Measurements from ENCODE around the gene AVPR1A. TPM values are rescaled to one million over a fixed set of nuclear protein-coding genes. Genes with fewer than 3 reads are reported as not detected.
A peak's percentile ranks its signal among the peaks of the same experiment; 100 is the strongest.
"Not testable (repeated sequence)": the region's sequence is repeated elsewhere in the genome, so short reads cannot be mapped to it uniquely, and the experiment has no call there.

The AVPR1A gene
- total RNA-seq (2014; rRNA removed) = not detected in 2 replicates
- not detected for polyA plus RNA-seq (2012)

DNA sequence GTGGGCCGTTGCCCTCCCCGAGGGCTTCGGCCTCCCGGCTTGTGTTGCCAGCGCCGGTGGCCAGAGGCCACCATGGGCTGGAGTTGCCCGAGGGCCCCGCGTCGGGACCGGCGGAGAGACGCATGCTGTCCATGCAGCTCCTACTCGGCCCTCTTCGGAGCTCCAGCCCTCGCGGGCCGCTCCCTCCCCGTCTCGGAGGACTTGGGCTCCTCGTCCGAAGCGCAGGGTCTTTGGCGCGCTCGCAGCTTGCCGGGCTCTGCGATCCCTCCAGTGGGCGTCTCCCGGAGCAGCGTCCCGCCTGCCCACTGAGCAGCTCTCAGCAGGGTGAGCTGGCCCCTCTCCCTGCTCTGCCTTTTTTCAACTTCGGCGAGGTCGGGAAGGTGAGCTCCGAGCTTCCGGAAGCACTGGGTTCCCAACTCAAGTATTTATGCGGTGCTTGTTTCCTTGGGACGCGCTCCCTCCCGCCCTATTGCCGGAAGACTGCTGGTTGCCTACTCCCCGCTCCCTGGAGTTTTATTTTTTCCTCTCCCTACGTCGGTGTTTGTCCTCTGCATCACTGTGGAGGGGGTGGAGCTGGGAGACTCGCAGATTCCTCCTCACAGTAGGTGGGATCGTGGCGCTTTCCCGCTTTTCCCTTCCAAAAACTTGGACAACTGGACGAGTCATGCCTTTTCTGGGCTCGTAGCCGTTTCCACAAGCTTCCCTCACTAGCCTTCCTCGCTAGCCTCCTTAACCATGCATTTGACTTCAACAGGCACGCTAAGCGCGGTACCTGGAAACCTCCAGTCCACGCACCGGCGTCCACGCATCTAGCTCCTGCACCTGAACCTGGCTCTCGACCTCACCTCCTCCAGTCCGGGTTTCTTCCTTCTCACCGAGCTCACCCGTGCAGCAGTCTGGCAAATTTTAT is at the start of gene AVPR1A:
AVPR1A (minus strand) TSS at position 489 of the 910 bp plus-strand sequence; CDS start at position 124, 365 bp downstream.
- DNase-seq (ENCODE audit: low read depth) = no peak

DNA sequence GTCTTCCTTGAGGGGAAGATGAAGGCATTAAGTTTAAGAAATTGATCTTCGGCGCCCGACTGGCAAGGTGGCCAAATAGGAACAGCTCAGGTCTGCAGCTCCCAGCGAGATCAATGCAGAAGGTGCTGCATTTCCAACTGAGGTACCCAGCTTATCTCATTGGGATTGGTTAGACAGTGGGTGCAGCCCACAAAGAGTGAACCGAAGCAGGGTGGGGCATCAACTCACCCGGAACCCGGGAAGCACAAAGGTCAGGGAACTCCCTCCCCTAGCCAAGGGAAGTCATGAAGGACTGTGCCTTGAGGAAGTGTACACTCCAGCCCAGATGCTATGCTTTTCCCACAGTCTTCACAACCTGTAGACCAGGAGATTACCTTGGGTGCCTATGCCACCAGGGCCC is 45.2 kb upstream of the AVPR1A start:
- DNase-seq (ENCODE audit: low read depth) = no peak

DNA sequence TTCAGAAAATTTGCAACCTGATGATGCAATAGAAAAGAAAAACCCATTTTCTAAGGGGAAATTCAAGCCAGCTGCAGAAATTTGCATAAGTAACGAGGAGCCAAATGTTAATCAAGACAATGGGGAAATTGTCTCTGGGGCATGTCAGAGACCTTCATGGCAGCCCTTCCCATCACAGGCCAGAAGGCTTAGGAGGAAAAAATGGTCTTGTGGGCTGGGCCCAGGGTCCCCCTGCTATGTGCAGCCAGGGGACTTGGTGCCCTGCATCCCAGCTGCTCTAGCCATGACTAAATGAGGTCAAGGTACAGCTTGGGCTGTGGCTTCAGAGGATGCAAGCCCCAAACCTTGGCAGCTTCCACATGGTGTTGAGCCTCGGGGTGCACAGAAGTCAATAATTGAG is 28.2 kb upstream of the AVPR1A start:
- DNase-seq (ENCODE audit: low read depth) = no peak

DNA sequence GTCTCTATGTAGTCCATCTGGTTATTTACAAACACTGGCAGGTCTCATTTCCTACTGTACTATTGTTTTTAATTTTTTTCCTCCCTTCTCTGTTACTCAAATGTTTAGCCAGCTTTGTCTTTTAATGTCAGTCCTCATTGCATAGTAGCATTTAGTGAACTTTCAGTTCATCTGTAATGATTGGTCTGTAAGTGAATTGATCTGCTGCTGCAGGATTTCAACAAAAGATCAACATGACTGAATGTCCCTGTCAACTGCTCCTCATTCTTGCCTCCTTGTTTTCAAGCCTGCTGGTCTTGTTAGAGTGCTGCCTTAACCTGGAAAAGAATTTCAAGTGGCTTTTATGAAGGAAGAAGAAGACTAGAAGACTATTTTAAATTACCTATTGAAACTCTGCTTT is 19.3 kb upstream of the AVPR1A start:
- DNase-seq (ENCODE audit: low read depth) = no peak

DNA sequence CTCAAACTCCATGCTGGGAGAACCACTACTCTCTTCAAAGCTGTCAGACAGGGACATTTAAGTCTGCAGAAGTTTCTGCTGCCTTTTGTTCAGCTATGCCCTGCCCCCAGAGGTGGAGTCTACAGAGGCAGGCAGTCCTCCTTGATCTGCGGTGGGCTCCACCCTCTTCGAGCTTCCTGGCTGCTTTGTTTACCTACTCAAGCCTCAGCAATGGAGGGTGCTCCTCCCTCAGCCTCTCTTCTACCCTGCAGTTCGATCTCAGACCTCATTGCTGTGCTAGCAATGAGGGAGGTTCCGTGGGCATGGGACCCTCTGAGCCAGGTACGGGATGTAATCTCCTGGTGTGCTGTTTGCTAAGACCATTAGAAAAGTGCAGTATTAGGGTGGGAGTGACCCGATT is 16.7 kb upstream of the AVPR1A start:
- not testable (repeated sequence) for DNase-seq (ENCODE audit: low read depth)

DNA sequence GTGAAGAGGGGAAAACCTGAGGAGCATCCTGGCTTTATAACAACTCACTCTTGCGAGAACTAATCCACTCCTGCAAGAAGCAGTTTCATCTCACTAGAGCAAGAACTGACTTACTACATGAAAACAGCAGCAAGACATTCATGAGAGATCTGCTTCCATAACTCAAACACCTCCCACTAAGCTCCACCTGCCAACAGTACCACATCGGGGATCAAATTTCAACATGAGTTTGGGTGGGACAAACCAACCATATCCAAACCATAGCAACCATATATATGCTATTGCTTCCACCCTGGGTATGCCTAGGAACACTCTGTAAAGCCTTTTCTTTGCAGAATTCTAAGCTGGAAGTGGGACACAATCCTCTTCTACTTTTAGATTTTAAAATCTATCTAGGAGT is 13.9 kb upstream of the AVPR1A start:
- no peak for DNase-seq (ENCODE audit: low read depth)

DNA sequence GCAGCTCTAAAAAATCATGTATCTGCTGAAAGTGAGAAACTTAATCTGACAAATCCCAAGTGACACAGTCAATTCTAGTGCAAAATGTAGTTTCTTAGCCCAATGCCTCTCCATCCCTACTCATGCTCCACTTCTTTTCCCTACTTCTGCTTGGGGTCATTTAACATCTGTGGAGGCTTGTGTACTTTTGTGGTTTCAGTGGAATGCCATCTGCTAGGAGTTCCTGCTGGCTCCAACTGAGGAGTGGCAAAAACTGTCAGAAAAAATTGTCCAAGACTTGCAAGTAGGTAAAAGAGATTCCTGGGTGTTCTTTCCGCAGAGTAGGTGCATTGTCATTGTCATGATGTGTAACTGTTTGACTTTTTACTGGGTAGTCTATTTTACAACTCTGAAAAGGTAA is 12.5 kb upstream of the AVPR1A start:
- peak; percentile 15 for DNase-seq (ENCODE audit: low read depth)

DNA sequence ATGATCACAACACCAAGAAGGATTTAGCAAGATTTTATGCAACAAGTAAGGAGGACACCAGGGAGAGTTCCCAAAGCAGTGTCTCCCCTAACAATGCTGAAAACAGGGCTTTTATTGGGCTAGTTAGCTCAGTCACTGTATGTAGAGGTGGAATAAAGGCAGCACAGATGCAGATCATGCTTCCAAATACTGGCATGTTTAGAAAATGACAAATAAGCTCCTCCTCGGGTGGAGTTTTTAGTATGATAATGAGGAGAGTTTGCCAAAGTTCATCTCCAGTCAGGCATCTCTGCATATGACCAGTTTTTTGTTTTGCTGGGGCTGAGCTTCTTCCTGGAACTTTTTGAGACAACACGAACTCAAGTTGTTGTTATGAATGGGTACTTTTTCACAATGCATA is 4.4 kb upstream of the AVPR1A start:
- DNase-seq (ENCODE audit: low read depth) = no peak

DNA sequence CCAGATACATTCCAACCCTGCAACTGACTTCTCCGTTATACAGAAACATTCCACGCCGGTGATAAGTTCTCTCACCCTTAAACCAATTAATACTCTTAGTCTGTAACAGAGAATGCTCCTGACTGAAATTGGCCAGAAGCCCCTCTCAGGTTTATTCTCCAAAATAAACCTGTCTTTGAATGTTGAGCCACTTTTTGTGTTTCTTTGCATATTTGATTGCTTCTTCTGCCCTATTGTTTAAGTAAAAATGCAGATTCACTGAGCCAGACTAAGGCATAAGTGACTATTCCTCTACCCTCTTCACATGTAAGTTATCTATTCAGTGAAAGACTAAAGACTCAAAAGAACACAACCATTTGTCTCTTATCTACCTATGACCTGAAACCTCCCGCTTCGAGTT is 3.6 kb upstream of the AVPR1A start:
- no peak for DNase-seq (ENCODE audit: low read depth)

DNA sequence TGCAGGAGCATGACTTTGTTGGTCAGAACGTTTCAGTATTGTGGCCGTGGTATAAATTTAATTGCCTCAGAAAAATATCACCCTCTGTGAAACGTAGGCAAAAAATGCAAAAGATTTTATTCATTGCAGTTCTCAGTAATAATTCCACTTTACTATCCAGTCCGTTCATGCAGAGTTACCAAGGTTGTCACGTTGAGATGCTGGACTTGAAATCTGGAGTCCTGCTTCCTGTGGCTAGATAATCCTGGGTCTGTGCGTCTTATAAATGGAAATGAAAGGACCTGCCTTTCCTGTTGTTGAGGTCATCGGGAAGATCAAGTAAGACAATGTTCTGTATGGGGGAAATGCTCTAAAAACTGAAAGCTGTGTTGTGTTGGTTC is 1.3 kb upstream of the AVPR1A start:
- no peak for DNase-seq (ENCODE audit: low read depth)

DNA sequence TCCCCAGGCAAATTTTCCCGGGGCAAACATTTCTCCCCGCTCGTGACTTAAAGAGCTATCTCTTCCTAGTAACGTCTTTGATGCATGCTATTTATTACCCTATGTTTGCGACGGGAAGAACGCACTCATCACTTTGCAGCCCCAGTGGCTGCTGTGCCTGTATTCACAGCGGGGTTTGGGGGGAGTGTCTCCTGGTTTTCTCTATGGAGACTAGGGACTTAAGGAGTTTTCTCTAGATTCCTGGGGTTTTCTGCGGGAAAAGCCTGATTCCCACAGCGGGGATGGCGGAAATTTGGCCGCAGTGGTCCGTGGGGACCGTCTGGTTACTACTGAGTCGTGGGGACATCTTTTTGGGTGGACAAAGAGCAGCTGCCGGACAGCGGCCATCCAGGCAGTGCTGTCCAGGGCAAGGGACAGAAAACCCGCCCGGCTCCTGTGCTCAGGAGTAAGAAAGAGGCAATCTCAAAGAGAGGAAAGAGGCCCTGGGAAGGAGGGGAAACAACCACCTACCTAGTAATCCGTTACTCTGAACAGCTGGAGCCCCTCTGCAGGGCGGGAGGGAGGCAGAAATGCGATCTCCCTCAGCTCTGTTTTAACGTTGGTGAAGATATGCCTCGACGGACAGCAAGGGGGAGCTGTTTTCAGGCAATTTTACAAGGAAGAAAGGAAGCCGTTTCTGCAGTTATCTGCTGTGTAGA is 771 bp upstream of the AVPR1A start:
- DNase-seq (ENCODE audit: low read depth) = peak; percentile 54

DNA sequence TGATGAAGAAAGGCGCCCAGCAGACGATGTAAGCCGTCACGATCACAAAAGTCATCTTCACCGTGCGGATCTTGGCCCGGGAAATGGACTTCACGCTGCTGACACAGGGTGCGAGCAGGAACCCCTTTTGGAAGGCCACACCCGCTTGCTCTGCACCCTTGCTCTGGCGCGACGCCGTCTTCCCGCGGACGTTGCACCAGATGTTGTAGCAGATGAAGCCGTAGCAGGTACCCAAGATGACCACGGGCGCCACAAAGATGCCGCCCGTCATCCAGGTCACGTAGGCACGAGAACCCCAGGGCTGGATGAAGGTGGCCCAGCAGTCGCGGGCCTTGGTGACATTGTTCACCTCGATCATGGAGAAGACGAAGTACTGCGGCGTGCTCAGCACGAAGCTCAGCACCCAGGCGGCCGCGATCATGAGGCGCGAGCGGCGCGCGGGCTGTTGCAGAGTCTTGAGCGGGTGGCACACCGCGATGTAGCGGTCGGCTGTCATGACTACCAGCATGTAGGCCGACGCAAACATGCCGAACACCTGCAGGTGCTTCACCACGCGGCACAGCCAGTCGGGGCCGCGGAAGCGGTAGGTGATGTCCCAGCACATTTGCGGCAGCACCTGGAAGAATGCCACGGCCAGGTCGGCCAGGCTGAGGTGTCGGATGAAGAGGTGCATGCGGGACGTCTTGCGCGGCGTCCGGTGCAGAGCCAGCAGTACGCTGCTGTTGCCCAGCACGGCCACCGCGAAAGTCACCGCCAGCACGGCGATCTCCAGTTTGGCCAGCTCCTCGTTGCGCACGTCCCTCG is 890 bp downstream of the AVPR1A start:
- no peak for DNase-seq (ENCODE audit: low read depth)

DNA sequence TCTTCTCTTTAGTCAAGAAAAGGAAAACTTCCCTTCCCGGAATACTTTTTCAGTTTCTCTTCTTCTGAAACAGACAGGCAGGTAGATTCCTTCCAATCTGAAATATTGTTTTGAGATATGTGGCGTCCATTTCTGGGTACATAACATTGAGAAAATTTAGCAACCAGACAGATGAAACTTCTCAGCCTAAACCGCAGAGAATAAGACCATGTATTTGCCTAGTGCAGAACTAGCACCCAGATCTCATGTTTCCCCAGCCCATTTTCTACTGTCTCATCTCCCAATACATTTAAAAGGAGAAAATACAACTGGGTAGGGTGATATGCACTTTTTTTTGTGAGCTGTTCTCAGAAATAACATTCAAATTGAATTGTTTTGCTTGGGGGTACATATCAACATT is 6.4 kb downstream of the AVPR1A start:
- no peak for DNase-seq (ENCODE audit: low read depth)

DNA sequence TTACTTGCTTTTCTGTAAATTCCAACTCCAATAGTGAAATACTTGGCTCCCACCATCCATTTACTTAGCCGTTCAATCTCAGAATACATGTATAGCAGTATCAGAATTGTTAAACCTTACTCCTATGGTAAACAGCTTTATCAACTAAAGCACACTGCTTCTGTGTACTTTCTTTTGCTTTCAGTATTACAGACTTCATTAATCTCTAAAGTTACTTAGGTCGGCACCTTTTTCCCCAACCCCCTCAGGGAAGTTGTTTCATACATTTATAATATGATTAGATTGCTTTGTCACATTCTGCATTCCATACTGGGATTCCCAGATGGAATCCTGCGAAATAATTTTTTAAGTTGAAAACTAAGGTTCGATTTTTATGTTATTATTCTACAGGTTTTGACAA is 12.5 kb downstream of the AVPR1A start:
- DNase-seq (ENCODE audit: low read depth) = no peak

DNA sequence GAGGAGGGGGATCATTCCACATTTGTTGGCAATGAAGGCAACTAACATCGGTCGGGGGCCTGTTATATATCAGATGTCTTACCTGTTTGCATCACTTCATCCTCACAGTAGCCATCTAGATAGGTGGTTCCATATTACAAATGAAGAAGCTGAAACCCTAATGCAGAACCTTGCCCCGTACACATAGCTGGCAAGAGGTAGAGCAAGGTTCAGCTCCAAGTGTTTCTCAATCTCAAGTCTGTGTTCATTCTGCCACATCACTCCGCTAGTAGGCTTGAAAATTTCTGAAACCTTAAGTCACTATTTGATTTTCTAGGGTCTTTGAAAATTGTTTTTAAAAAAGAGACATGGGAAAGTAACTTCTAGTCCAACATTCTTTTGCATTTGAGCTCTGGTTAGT is 17.0 kb downstream of the AVPR1A start:
- DNase-seq (ENCODE audit: low read depth) = no peak

DNA sequence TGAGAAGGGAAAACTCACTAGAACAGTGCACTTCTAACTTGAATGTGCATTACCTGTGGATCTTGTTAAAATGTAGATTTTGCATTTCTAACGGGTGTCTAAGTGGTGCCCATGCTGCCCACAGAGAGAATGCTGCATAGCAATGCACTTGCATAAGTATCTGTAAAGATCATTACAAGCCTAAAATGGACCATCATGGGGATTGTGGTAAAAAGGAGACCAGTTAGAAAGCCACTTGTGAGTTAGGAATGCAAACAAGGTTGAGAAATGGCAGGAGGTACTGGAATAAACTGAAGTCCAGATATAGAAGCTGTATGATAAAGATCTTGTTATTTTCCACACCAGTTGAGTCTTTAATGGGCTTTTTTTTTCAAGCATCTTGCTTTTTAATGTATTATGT is 18.8 kb downstream of the AVPR1A start:
- DNase-seq (ENCODE audit: low read depth) = no peak

DNA sequence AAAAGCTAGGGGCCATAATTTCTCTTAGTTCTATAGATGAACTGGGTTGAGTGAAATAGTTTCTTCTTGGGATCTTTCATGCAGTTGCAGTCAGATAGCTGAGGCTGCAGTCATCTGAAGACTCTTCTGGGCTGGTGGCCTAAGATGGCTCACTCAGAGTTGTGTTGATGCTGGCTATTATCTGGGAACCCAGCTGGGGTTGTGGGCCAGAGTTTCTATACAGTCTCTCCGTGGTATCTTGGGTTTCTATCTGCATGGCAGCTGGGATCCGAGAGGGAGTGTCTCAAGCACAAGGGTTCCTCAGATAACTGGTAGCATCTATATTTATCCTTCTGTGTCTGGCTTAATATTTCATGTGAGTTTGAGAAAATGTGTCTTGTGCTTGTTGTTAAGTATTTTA is 21.1 kb downstream of the AVPR1A start:
- no peak for DNase-seq (ENCODE audit: low read depth)

DNA sequence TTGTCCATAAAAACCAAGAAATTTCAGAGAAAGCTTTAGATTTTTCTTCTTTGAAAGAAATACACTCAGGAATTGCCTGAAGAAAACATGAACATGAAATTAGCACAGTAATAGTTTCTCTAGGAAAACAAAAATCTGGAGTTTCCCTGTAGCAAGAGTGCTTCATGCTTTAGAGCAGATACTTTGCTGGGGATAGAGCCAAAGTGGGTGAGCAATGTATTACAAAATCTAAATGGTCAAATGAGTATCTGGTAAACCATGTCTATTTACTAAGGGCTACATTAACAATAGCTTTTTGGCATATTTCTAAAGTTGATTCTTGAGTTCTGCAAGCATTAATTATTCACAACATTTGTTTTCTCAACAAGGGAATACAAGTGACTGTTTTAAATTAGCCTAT is 26.2 kb downstream of the AVPR1A start:
- peak; percentile 1 for DNase-seq (ENCODE audit: low read depth)

DNA sequence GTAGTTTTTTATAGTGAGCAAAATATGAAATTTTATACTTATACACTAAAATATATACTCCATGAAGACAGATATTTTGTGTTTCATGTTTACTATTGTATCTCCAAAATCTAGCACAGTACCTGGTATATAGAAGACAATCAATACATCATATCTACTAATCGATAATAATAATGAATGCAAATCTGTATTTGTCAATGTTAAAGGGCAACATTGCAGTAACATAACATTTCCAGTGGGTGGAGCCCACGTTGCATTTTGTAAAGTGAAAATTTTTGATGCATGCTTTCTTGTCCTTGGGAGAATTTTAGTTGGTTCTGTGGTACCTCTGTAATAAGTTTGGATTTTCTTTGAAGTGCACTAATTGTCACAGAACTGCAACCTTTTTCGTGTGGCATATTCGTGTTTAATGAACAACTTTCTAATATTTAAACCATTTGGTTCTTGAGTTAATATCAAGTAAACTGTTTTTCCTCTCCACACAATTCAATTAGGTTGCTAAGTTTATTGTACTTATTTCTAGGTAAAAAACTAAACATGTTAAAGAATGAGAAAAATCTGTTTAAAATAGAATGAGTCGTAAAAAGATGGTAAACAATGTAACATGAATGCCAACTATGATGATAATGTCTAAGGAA is 47.4 kb downstream of the AVPR1A start:
- peak; percentile 11 for DNase-seq (ENCODE audit: low read depth)

DNA sequence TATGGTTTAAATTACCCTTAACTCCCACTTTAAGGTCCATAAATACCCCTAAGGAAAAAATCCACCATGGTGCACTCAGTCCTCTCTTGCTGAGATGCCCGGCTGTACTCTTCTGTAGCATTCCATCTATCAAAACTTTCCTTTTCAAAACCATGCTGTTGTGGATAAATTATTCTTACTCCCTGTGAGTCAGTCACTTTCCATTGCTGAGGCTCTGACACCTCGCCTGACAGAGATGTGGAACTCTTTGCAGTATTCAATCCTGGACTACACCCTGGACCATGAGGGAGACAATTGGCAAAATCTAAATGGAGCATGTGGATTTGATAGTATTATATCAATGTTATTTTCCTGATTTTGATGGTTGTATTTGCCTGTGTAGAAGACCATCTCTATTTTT is 49.1 kb downstream of the AVPR1A start:
- DNase-seq (ENCODE audit: low read depth) = no peak

DNA sequence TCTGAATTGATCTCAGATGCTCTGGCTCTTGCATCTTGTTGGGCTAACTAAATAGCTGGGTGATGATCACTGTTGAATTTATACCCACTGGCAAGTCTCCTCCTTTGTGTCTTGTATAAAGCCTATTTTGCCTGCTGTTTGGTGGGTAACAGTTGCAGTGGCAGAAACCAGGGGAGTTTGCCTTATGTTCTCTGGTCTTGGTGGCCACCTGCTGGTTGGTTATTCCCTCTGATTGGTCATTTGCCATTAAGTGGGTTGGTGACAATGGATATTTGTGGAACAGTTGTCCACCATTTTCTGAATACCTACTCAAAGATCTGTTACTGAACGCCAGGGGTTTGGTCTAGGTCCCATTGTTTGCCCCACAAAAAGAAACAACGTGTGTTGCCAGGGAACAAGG is 52.1 kb downstream of the AVPR1A start:
- DNase-seq (ENCODE audit: low read depth) = no peak
